ENCODE data around the gene TMED1.

DNA sequence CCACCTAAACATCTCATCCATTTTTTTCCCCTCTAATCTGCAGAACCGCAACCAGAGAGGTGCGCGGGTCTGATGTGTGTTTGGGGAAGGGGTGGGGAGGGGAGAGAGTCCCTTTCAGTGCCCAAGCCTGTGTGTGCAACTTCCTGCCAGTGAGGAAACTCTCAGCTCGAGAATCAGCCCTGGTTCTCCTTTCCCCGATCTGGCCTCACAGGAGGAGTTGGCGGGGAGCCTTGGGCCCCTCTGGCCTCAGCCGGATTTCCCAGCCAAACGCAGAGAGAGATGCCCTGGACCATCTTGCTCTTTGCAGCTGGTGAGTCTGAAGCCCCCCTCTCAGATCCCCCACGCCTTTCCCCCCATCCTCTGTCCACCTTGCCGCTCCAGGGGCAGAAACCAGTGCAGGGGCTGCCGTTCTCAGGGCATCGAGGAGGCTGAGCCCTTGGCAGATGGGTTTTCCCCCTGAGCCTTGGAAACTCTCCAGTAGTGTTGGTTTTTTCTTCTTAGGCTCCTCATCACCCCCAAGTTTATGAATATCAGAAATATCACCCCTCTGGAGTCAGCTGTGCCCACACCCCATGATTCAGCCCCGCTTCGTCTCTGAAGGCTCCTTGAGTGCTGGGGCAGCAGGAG, 12.3 kb upstream of the TMED1 start, which contains the start of gene C19orf38:
- TF ChIP-seq, protein P1, sequence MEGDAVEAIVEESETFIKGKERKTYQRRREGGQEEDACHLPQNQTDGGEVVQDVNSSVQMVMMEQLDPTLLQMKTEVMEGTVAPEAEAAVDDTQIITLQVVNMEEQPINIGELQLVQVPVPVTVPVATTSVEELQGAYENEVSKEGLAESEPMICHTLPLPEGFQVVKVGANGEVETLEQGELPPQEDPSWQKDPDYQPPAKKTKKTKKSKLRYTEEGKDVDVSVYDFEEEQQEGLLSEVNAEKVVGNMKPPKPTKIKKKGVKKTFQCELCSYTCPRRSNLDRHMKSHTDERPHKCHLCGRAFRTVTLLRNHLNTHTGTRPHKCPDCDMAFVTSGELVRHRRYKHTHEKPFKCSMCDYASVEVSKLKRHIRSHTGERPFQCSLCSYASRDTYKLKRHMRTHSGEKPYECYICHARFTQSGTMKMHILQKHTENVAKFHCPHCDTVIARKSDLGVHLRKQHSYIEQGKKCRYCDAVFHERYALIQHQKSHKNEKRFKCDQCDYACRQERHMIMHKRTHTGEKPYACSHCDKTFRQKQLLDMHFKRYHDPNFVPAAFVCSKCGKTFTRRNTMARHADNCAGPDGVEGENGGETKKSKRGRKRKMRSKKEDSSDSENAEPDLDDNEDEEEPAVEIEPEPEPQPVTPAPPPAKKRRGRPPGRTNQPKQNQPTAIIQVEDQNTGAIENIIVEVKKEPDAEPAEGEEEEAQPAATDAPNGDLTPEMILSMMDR (IDR thresholded peaks at IDR 0.05) = no peak
- TF ChIP-seq POLR2A (IDR thresholded peaks at IDR 0.05) = no peak
